ENCODE data around the gene KLK11. TPM values are rescaled to one million over a fixed set of nuclear protein-coding genes. Genes with fewer than 3 reads are reported as not detected.

KLK11 gene
- total and polyA plus RNA-seq, 2 of the 8 experiments (the other 6 are each of a cell fraction or from before 2014, with no cell fraction given) = 0.45 TPM; not detected in 1

- Histone ChIP-seq H3K27me3 (replicated peaks in 1 of 4; ENCODE audit: control insufficient read depth in 3 of 4, extremely low read depth in 1 of 4, insufficient read depth in 3 of 4, low read length in 3 of 4) (no peaks in the 10 kb centered on the region), H2BK15ac (ENCODE audit: low read length) (no peak overlapping the region), H2BK5ac (ENCODE audit: low read depth, low read length) (no peak overlapping the region), H3K36me3 (ENCODE audit: control insufficient read depth in 2 of 4, insufficient read depth in 4 of 4, low read length in 3 of 4) (no peaks in the 10 kb centered on the region), H4K91ac (replicated peaks; ENCODE audit: insufficient read length, low read length) (no peak overlapping the region), H4K5ac (ENCODE audit: insufficient read length, low read depth, low read length) (no peak overlapping the region), H2AFZ (ENCODE audit: low read length) (no peak overlapping the region), H3K9me3 (ENCODE audit: insufficient read depth in 2 of 2, low read depth in 1 of 2, low read length in 1 of 2) (no peaks in the 10 kb centered on the region), H3K23ac (ENCODE audit: insufficient read length) (no peak overlapping the region), H3K27ac (ENCODE audit: low read depth, low read length) (no peak overlapping the region), H3K4me3 (ENCODE audit: extremely low read depth in 1 of 4, insufficient read depth in 2 of 4, low read depth in 3 of 4, low read length in 4 of 4) (no peak overlapping the region), H2BK12ac (ENCODE audit: low read depth, low read length) (no peak overlapping the region), H4K8ac (ENCODE audit: extremely low read depth, insufficient read depth, low read length) (no peak overlapping the region), H3K4me2 (ENCODE audit: insufficient read depth in 1 of 2, low read depth in 2 of 2, low read length in 2 of 2) (no peak overlapping the region), H3K79me2 (ENCODE audit: control insufficient read depth in 1 of 2, insufficient read depth in 2 of 2, low read length in 2 of 2) (no peaks in the 10 kb centered on the region), H3K4me1 (replicated peaks in 1 of 4; ENCODE audit: control insufficient read depth in 3 of 4, insufficient read depth in 4 of 4, low read length in 3 of 4) (peaks cover 0 to 5% (median 2%) of the 10 kb centered on the region in 4 experiments; a peak in 4 of 7 replicates), H2BK20ac (ENCODE audit: low read length) (no peak overlapping the region), H3K56ac (replicated peaks; ENCODE audit: insufficient read length, low read depth, low read length) (no peak overlapping the region), H2BK120ac (replicated peaks; ENCODE audit: low read depth, low read length) (no peak overlapping the region), H3K18ac (ENCODE audit: extremely low read depth, low read length) (no peak overlapping the region), H4K20me1 (replicated peaks in 1 of 2; ENCODE audit: control insufficient read depth in 1 of 2, insufficient read depth in 2 of 2, low read length in 2 of 2) (peaks cover 0 to 1% of the 10 kb centered on the region in 2 experiments), H3K23me2 (ENCODE audit: low read depth, low read length) (no peaks in the 10 kb centered on the region), H3K4ac (replicated peaks; ENCODE audit: insufficient read length, low read depth, low read length) (no peak overlapping the region), H3K9ac (replicated peaks in 1 of 4; ENCODE audit: extremely low read depth in 1 of 4, low read depth in 3 of 4, low read length in 3 of 4) (no peak overlapping the region), H2AK5ac (ENCODE audit: low read depth, low read length) (no peak overlapping the region), H3K14ac (ENCODE audit: insufficient read length) (no peak overlapping the region), H3K79me1 (ENCODE audit: low read depth, low read length) (no peaks in the 10 kb centered on the region)
- POLR2A ChIA-PET (ENCODE audit: partially characterized antibody) = no interaction called here
- WGBS, 2 experiments (ENCODE audit: extremely low coverage in 1 of 2, insufficient coverage in 1 of 2, insufficient read length in 1 of 2, insufficient replicate concordance in 2 of 2, low coverage in 1 of 2, low lambda C conversion rate in 2 of 2, missing lambda C conversion rate in 1 of 2) = 93% methylated on average over 6 of the region's 6 CpGs; no CpG with 5 or more reads in 1 of the 2 experiments
- FAIRE-seq = no peak
- no peak for DNase-seq (ENCODE audit: low read depth in 1 of 2, low spot score in 2 of 2)
- CTCF ChIA-PET (ENCODE audit: partially characterized antibody) = interaction anchor here (0.9 to 1.1 kb wide), 2 partner anchors 19 to 22 kb away, joined by 3 to 5 read pairs; no protein-coding TSS in a partner anchor
- TF ChIP-seq CBX5 (IDR thresholded peaks at IDR 0.05; ENCODE audit: low read depth, low read length) (no peak), HDAC6 (IDR thresholded peaks at IDR 0.05; ENCODE audit: low read depth, low read length) (no peak), SIN3A (conservative IDR thresholded peaks at IDR 0.05 in 1 of 2, IDR thresholded peaks at IDR 0.05 in 1 of 2; ENCODE audit: low read depth in 1 of 2, low read length in 2 of 2) (no peak), RXRA (IDR thresholded peaks at IDR 0.05; ENCODE audit: insufficient read depth, low read depth, low read length) (no peak), RNF2 (IDR thresholded peaks at IDR 0.05; ENCODE audit: borderline replicate concordance, low read depth, low read length, missing control alignments, poor library complexity, severe bottlenecking) (no peak), BRCA1 (IDR thresholded peaks at IDR 0.05; ENCODE audit: low read depth, low read length) (no peak), BCL11A (IDR thresholded peaks at IDR 0.05; ENCODE audit: low read depth in 2 of 2, low read length in 2 of 2) (no peak), USF2 (IDR thresholded peaks at IDR 0.05; ENCODE audit: low read length) (no peak), SP1 (IDR thresholded peaks at IDR 0.05; ENCODE audit: low read depth, low read length) (no peak), GABPA (IDR thresholded peaks at IDR 0.05; ENCODE audit: borderline replicate concordance, insufficient read depth, low read length) (no peak), RBBP5 (IDR thresholded peaks at IDR 0.05; ENCODE audit: borderline replicate concordance, low read depth, low read length) (no peak), TCF12 (IDR thresholded peaks at IDR 0.05; ENCODE audit: low read depth, low read length) (no peak)
Measured at GRCh38 chr19:51040151-51040550, 13.7 kb upstream of the KLK11 start.

Data from H1 (cell line).